HG02885 (cell line): Measurements from ENCODE around the gene NCOA7.
"Not testable (repeated sequence)": the region's sequence is repeated elsewhere in the genome, so short reads cannot be mapped to it uniquely, and the experiment has no call there.

Experiments
- ATAC-seq: cut with Tn5 transposase; IDR thresholded peaks from one replicate; pipeline ENCODE4 v1.9.1; 2021; ENCODE audit warnings: mild to moderate bottlenecking; ENCODE audit not compliant: unreplicated experiment, poor library complexity

NCOA7 gene

GRCh38 chr6:125791151-125791819 lies 525 bp downstream of the NCOA7 start:
- ATAC-seq, result peak; percentile 38

- ATAC-seq, result no peak
Observed at GRCh38 chr6:125791820-125792165, 1.0 kb downstream of the NCOA7 start.

DNA sequence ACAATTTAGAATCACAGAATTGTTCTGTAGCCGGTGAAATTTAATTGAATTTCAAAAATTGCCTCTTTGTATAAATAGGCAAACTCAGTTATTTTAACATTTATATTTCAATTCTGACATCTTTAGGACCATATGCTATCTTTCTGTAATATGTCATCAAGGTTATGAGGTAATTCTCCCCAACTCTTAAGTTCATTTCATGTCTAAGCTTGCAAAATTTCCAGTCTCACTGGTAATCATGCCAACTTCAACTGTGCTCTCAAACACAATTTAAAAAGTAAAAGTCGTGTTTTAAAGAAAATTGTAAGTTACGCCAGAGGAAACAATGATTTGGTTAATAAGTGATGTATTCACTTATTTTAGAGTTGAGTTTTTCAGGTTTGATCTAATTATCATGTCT lies 1.4 kb downstream of the NCOA7 start:
- no peak for ATAC-seq

DNA sequence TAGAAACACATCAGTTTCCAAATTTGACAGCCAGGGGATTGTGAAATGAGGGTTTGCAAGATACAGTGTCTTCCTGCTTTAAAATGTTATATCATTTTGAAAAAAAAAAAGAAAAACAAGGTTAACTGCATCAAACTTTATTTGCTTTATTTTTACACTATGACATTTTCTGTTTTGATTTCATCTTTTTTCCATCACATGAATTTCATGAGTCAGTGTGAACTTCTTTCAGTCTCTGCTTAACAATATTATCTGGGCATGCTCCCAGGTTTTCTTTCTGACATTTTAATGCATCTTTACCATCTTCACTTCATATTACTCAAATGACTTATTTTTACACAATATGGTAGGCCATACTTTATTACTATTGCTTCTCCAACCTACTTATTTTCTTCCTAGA lies 1.9 kb downstream of the NCOA7 start:
- ATAC-seq, result no peak

GRCh38 chr6:125793280-125793679 lies 2.5 kb downstream of the NCOA7 start:
- no peak for ATAC-seq

GRCh38 chr6:125793863-125794262 lies 3.1 kb downstream of the NCOA7 start:
- ATAC-seq, result no peak

DNA sequence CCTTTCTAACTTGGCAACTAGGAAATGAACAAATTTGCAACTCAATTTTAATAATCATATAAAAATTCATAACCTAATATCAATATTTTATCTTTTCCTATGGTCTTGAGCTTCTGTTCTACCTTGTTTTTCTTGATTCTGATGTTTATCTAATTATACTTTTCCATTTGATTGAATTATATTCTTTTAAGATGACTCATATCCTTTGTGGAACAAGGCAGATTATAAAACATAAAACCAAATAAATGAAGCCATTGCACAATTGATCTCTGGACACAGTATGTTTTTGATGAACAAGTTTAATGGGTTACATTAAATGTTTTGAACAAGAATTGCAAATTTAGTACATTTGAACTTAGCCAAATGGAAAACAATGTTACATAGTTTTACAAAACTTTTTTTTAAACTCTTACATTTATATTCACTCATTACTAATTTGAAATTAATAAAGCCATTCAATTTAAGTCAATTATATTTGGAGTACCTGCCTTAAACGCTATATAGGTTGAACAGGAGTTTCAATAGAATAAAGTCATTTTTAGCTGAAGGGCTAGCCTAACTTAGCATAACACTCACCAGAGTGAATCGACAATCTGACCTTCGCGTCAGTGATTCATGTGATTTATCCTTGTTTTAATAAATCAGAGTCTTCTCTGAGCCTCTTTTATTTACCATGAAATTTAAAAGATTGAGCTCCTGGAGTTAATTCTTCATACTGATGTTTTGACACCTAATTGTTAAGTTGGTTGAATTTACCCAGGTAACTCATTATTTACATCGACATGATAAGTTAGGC lies 3.8 kb downstream of the NCOA7 start:
- ATAC-seq, result no peak

DNA sequence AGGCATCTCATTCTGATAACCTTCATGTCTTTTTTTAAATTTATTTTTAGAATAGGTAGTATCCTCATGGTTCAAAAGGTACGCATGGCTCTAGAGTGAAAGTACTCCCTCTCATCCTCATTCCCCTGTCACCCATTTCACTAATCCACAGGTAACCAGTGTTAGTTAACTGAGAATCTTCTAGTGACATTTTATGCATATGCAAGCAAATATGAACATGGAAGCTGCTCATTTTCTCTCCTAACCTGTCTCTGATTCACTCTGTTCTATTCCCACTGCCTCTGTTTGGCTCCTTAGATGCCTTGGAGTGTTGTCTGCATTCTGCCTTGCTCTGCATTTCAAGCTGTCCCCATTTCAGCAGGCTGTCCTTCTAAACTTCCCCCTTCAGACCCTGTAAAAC lies 4.5 kb downstream of the NCOA7 start:
- ATAC-seq, result no peak

DNA sequence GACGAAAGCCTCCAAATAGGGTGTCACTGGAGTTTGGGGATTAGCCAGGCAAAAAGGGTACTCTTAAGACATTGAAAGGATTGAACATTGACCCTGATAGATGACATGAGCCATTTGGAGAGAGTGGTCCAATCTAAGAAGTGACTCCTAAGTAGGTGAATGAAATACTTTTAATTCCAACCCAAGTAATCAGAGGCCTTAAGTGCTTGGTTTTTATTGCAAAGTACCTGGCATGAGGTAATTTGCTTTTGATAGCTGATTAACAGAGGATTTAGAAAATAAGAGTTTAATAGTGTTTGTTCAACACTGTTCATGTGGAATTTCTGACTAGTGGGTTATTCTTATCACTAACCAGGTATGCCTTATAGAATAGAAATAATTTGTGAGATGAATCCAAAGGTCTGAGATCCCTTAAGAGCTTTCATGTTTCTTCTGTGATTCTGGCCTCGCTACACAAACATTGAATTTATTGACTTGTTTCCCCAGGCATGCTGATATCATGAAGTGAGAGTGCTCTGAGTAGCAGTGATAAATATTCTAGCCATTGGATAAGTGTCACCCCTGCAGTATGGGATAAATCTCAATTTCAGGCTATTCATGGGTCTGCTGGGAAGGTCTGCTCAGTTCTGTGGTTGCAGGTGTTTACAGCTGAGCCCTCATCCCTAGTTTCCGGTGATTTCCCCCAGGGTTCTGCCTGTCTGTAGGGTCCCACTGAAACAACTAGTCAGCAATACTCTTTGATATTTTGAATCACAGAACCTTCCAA lies 6.5 kb downstream of the NCOA7 start:
- no peak for ATAC-seq

DNA sequence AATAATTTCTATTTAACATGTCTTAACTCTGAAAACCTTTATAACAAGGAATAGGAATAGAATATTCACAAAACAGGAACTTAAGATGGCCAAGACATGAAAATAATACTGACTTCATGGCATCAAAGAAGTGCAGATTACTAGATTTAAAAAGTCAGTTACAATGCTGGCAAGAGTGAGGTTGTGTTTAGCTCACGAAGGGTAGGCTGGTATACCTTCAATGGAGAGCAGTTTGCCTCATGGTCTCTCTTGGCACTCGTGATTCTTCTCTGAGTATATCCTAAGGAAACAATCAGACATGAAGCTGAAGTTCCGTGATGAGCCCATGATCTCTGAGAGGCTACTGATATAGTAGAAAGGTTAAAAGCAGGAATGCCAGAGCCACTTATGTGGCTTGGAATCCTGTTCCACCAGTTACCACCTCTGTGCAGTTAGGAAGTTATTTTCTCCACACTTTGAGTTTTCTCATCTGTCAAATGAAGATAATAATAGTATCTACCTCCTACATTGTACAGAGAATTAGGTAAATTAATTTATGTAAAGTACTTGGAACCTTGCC lies 7.2 kb downstream of the NCOA7 start:
- ATAC-seq, result no peak

DNA sequence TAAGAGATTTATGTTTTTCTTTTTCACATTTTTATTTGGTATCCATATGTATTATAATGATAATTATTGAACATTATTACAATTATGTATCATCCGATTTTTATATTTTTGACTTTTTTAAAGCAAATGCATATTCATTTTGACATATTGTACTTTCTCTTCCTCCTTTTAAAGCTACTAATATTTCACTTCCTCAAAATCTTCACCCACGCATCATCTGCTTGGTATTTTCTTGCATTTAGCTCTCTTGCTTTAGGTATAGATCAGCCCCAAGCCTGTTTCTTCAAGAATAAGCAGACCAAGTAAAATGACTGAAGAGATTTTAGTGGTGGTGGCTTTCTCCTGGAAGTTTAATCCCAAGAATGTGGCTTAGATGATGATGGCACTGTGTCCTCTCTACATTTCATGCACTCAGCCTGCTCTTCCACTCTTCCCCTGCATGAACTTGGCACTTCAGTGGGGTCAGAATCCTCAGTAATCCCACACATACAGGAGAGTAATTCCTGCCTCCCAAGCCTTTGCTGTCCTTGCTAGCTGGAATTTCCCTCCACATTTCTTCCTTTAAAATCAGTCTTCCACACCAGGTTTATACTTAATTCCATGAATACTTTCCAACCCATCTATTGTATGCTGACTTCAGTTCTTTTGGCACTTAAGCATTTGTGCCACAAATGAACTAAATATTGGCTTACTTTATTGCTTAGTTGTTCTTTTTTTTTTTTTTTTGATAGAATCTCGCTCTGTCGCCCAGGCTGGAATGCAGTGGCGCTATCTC lies 8.2 kb downstream of the NCOA7 start:
- ATAC-seq, result peak; percentile 93

- no peak for ATAC-seq
Observed at GRCh38 chr6:125802383-125802782, 11.6 kb downstream of the NCOA7 start.

- ATAC-seq, result no peak
Observed at GRCh38 chr6:125802943-125803377, 12.2 kb downstream of the NCOA7 start.

- peak; percentile 69 for ATAC-seq
Observed at GRCh38 chr6:125804264-125804663, 13.5 kb downstream of the NCOA7 start.

- not testable (repeated sequence) for ATAC-seq
Observed at GRCh38 chr6:125804866-125805425, 14.2 kb downstream of the NCOA7 start.

GRCh38 chr6:125806813-125807212 lies 16.1 kb downstream of the NCOA7 start:
- no peak for ATAC-seq

DNA sequence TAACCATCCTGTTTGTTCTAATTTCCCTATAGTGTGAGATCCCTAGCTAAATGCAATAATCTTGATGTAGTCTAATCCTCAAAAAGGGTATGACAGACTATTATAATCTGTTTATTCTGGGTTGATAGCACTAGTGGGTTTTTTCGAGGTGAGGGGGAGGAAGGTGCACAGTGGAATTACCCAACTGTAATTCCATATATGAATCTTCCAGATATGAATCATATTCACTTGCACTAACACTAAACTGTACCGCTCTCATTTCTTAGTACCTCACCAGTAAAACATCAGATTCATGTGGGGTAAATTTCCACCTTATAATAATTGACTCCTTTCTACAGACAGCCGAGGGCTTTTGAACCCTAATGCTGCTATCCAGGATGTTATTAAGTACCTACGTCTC lies 16.5 kb downstream of the NCOA7 start:
- ATAC-seq, result peak; percentile 57

DNA sequence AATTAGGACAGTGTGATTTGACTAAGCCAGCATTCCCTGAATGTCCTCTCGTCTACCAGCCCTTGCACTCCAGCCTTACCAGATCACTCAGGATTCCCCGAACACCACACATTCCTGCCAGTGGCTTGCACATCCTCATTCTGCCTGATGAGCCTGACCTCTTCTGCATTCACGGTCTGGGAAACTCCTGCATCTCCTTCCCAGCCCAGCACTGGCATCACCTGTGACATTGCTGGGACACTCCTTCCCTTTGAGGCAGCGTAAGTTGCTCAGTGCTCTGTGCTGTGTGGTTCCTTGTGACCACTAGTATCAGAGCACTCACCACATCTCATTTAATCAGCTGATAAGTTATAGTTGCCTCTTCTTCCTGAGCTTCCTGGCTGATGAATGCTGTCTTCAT lies 17.3 kb downstream of the NCOA7 start:
- ATAC-seq, result no peak

DNA sequence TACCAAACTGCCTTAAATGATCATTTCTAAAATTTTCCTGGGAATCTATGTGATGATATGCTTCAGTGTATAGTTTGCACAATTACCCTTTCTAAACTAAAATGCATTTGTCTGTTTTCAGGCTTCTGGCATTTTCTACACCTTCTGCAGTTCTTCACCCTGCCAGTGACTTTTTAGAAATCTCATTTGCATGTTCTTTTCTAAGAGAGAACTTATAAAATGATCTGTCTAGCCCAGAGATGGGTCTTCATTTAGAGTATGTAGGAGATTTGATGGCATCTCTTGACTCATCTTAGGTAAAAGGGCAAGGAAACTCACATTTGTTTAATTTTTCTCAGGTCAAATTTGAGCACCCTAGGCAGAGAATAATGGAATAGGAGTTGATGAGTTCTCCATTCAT lies 17.8 kb downstream of the NCOA7 start:
- no peak for ATAC-seq
